ENCODE data around the gene ANO3. TPM values are rescaled to one million over a fixed set of nuclear protein-coding genes. Genes with fewer than 3 reads are reported as not detected.

ANO3 gene
- total RNA-seq, 1 donor from 2014 or later = 0.05 TPM

Other genes starting within 250 kb of the ANO3 start
- not detected for gene MUC15, start 240.1 kb downstream of the ANO3 start, total RNA-seq

Data from Right ventricle myocardium inferior (tissue), 1 donor.